GM12865 (cell line): ENCODE measurements around the gene DMRTC2.

Source experiments
- DNase-seq: peaks from one replicate; pipeline ENCODE4 v3.0.0; 2010; ENCODE audit warnings: low read depth
- H3K4me3 ChIP-seq: 2 replicates; pipeline ENCODE4 v1.5.1; 2011; ENCODE audit warnings: mild to moderate bottlenecking, low read depth, low read length, control low read depth
- TF ChIP-seq, protein P1 (sequence below): IDR thresholded peaks from 2 replicates; pipeline ENCODE4 v1.5.1; 2011; ENCODE audit warnings: low read length, control low read depth, low read depth, inconsistent platforms; ENCODE audit not compliant: insufficient read depth; ENCODE audit errors: missing control alignments

Gene DMRTC2

GRCh38 chr19:41876847-41877832, 32.3 kb downstream of the DMRTC2 start, which contains the start of gene CD79A:
Gene CD79A, plus strand, starts transcription at chr19:41877279. Its CDS starts 26 bp downstream, at chr19:41877305.
- DNase-seq, result peak; percentile 96
- TF ChIP-seq, protein P1, sequence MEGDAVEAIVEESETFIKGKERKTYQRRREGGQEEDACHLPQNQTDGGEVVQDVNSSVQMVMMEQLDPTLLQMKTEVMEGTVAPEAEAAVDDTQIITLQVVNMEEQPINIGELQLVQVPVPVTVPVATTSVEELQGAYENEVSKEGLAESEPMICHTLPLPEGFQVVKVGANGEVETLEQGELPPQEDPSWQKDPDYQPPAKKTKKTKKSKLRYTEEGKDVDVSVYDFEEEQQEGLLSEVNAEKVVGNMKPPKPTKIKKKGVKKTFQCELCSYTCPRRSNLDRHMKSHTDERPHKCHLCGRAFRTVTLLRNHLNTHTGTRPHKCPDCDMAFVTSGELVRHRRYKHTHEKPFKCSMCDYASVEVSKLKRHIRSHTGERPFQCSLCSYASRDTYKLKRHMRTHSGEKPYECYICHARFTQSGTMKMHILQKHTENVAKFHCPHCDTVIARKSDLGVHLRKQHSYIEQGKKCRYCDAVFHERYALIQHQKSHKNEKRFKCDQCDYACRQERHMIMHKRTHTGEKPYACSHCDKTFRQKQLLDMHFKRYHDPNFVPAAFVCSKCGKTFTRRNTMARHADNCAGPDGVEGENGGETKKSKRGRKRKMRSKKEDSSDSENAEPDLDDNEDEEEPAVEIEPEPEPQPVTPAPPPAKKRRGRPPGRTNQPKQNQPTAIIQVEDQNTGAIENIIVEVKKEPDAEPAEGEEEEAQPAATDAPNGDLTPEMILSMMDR, result no peak
- peak within 1 kb of the TSS; percentile 90 for H3K4me3 ChIP-seq

GRCh38 chr19:41877916-41878905, 33.4 kb downstream of the DMRTC2 start:
- peak; percentile 83 for DNase-seq
- peak overlapping the region; percentile 90 for H3K4me3 ChIP-seq
- TF ChIP-seq, protein P1, result no peak

DNA sequence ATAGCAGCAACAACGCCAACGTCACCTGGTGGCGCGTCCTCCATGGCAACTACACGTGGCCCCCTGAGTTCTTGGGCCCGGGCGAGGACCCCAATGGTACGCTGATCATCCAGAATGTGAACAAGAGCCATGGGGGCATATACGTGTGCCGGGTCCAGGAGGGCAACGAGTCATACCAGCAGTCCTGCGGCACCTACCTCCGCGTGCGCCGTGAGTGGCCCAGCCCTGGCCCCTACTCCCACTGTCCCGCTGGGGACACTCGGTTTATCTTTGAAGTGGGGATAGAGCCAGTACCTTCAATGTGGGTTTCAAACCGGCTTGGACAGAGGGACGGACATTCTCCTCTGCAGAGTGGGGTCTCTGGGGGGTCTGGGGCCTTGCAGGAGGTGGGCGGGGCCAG, 34.2 kb downstream of the DMRTC2 start:
- no peak for DNase-seq
- TF ChIP-seq, protein P1, result no peak
- H3K4me3 ChIP-seq, result peak overlapping the region; percentile 90

- no peak overlapping the region; the same call in 1 of the 2 replicates for H3K4me3 ChIP-seq
- TF ChIP-seq, protein P1, result no peak
- DNase-seq, result no peak
These were observed 35.0 kb downstream of the DMRTC2 start for GRCh38 chr19:41879670-41880328.

- DNase-seq, result no peak
- TF ChIP-seq, protein P1, result no peak
- no peak overlapping the region for H3K4me3 ChIP-seq
These were observed 35.5 kb downstream of the DMRTC2 start for GRCh38 chr19:41880329-41880708.
